ENCODE measurements around the gene BLACAT1.

GRCh38 chr1:205417870-205418635 lies 37.8 kb downstream of the BLACAT1 start:
- no peak for TF ChIP-seq CTCF (IDR thresholded peaks at IDR 0.05)
- TF ChIP-seq POLR2A (IDR thresholded peaks at IDR 0.05): no peak
